ENCODE measurements around the gene ZNF580. TPM values are rescaled to one million over a fixed set of nuclear protein-coding genes. Genes with fewer than 3 reads are reported as not detected.

Gene ZNF580
- total RNA-seq, 4 donors from 2014 or later: 4.8 to 69.8 (median 19.1) TPM

GRCh38 chr19:55667511-55667910, 26.7 kb downstream of the ZNF580 start:
- intact Hi-C loops (cut with DNase I; ENCODE audit: low total_unique reads): no loop called here
- no peak for TF ChIP-seq CTCF (IDR thresholded peaks at IDR 0.05)
- TF ChIP-seq POLR2A (IDR thresholded peaks at IDR 0.05): no peak
- no peaks in the 10 kb centered on the region for H3K4me1 ChIP-seq
- H3K27ac ChIP-seq: no peak overlapping the region
- H3K4me3 ChIP-seq: no peak overlapping the region
- no peak for DNase-seq
- no peaks in the 10 kb centered on the region for H3K27me3 ChIP-seq
- no peaks in the 10 kb centered on the region for H3K36me3 ChIP-seq
- H3K9me3 ChIP-seq: no peaks in the 10 kb centered on the region

GRCh38 chr19:55667958-55668357, 27.2 kb downstream of the ZNF580 start:
- Histone ChIP-seq H3K27me3 (no peaks in the 10 kb centered on the region), H3K4me1 (no peaks in the 10 kb centered on the region), H3K36me3 (no peaks in the 10 kb centered on the region), H3K27ac (no peak overlapping the region), H3K4me3 (no peak overlapping the region), H3K9me3 (no peaks in the 10 kb centered on the region)
- DNase-seq: no peak
- intact Hi-C loops (cut with DNase I; ENCODE audit: low total_unique reads): no loop called here
- no peak for TF ChIP-seq CTCF (IDR thresholded peaks at IDR 0.05)
- TF ChIP-seq POLR2A (IDR thresholded peaks at IDR 0.05): no peak

- H3K36me3 ChIP-seq: no peaks in the 10 kb centered on the region
- H3K27ac ChIP-seq: no peak overlapping the region
- intact Hi-C loops (cut with DNase I; ENCODE audit: low total_unique reads): no loop called here
- H3K9me3 ChIP-seq: no peaks in the 10 kb centered on the region
- no peaks in the 10 kb centered on the region for H3K27me3 ChIP-seq
- no peak overlapping the region for H3K4me3 ChIP-seq
- DNase-seq: no peak
- no peaks in the 10 kb centered on the region for H3K4me1 ChIP-seq
- TF ChIP-seq POLR2A (IDR thresholded peaks at IDR 0.05): no peak
- TF ChIP-seq CTCF (IDR thresholded peaks at IDR 0.05): no peak
These were observed 28.0 kb downstream of the ZNF580 start for GRCh38 chr19:55668603-55669348.

GRCh38 chr19:55669418-55670279, 28.8 kb downstream of the ZNF580 start:
- intact Hi-C loops (cut with DNase I; ENCODE audit: low total_unique reads): no loop called here
- H3K27ac ChIP-seq: no peak overlapping the region
- H3K4me1 ChIP-seq: peaks cover 0 to 6% of the 10 kb centered on the region in 2 donors
- no peak for DNase-seq
- no peak for TF ChIP-seq POLR2A (IDR thresholded peaks at IDR 0.05)
- no peak overlapping the region for H3K4me3 ChIP-seq
- no peaks in the 10 kb centered on the region for H3K9me3 ChIP-seq
- H3K27me3 ChIP-seq: no peaks in the 10 kb centered on the region
- H3K36me3 ChIP-seq: no peaks in the 10 kb centered on the region

GRCh38 chr19:55670280-55671053, 29.7 kb downstream of the ZNF580 start:
- Histone ChIP-seq H3K27me3 (no peaks in the 10 kb centered on the region), H3K4me1 (peaks cover 0 to 7% of the 10 kb centered on the region in 2 donors), H3K9me3 (no peaks in the 10 kb centered on the region), H3K27ac (no peak overlapping the region), H3K36me3 (no peaks in the 10 kb centered on the region), H3K4me3 (no peak overlapping the region)
- no peak for DNase-seq
- intact Hi-C loops (cut with DNase I; ENCODE audit: low total_unique reads): no loop called here
- TF ChIP-seq POLR2A (IDR thresholded peaks at IDR 0.05) (no peak), CTCF (IDR thresholded peaks at IDR 0.05) (no peak)

Data from uterus (tissue), 4 donors.